HUES48 (cell line): Measurements from ENCODE around the gene ATG14.
"Not testable (repeated sequence)": the region's sequence is repeated elsewhere in the genome, so short reads cannot be mapped to it uniquely, and the experiment has no call there.

Experiments
- H3K27ac ChIP-seq: one replicate; pipeline ENCODE4 v1.7.0; 2013; ENCODE audit warnings: low read depth, low read length, inconsistent platforms
- H3K27me3 ChIP-seq: 2 replicates; pipeline ENCODE4 v1.6.1; 2013; ENCODE audit warnings: mild to moderate bottlenecking, low read length; ENCODE audit not compliant: control insufficient read depth, insufficient read depth
- H3K36me3 ChIP-seq: 2 replicates; pipeline ENCODE4 v1.6.1; 2013; ENCODE audit warnings: low read length; ENCODE audit not compliant: control insufficient read depth, insufficient read depth
- H3K4me1 ChIP-seq: 2 replicates; pipeline ENCODE4 v1.6.1; 2013; ENCODE audit warnings: mild to moderate bottlenecking, low read length; ENCODE audit not compliant: control insufficient read depth, insufficient read depth
- H3K4me3 ChIP-seq: 2 replicates; pipeline ENCODE4 v1.5.1; 2013; ENCODE audit warnings: mild to moderate bottlenecking, low read depth, low read length
- H3K9ac ChIP-seq: 2 replicates; pipeline ENCODE4 v1.6.1; 2013; ENCODE audit warnings: mild to moderate bottlenecking, low read depth, low read length, moderate library complexity
- H3K9me3 ChIP-seq: 2 replicates; pipeline ENCODE4 v1.6.1; 2013; ENCODE audit warnings: low read length; ENCODE audit not compliant: control insufficient read depth, insufficient read depth

The ATG14 gene, protein sequence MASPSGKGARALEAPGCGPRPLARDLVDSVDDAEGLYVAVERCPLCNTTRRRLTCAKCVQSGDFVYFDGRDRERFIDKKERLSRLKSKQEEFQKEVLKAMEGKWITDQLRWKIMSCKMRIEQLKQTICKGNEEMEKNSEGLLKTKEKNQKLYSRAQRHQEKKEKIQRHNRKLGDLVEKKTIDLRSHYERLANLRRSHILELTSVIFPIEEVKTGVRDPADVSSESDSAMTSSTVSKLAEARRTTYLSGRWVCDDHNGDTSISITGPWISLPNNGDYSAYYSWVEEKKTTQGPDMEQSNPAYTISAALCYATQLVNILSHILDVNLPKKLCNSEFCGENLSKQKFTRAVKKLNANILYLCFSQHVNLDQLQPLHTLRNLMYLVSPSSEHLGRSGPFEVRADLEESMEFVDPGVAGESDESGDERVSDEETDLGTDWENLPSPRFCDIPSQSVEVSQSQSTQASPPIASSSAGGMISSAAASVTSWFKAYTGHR

GRCh38 chr14:55411426-55412389 is at the start of gene ATG14:
Gene ATG14, minus strand, starts transcription at chr14:55411830. Its CDS starts 8 bp downstream, at chr14:55411822.
- peak within 1 kb of the TSS; percentile 78 for H3K27ac ChIP-seq
- peak within 1 kb of the TSS; percentile 83 for H3K9ac ChIP-seq
- peaks cover 19% of the 10 kb centered on the region; the same call in 1 of the 2 replicates for H3K4me1 ChIP-seq
- H3K27me3 ChIP-seq = no peaks in the 10 kb centered on the region
- H3K36me3 ChIP-seq = no peaks in the 10 kb centered on the region
- peak within 1 kb of the TSS; percentile 75 for H3K4me3 ChIP-seq
- H3K9me3 ChIP-seq = no peaks in the 10 kb centered on the region

DNA sequence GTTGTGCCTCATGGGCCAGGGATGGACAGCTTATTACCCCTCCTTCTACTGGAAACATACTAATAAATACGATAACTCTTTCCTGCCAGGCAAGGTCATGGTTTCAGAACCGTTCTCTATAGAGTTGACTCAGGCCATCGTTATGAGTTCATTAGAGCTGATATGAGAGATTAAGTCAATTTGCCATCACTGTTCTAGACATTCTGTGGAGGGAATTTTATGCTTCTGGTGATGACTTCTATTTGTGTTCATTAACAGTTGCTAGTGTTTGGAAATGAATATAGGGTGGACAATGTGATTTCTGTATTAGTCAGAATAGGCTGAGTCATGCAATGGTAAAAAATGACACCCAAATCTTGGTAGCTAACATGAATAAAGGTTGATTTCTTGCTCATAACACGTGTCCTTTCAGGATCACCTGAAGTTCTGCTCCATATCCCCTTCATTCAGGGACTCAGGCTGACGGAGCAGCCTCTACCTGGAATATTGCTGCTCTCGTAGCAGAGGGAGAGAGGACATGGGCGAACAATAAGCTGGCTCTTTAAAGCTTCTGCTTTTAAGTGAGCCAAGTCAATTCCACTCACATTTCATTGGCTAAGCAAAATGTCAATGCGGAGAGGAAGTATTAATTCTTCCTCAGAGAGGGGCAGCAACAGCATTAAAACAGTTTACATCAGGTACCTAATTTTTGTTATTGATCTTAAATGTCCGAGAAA is 47.3 kb upstream of the ATG14 start:
- Histone ChIP-seq H3K4me1 (peaks cover 8% of the 10 kb centered on the region), H3K36me3 (no peaks in the 10 kb centered on the region), H3K27me3 (no peaks in the 10 kb centered on the region), H3K4me3 (no peak overlapping the region), H3K9me3 (no peaks in the 10 kb centered on the region; the same call in 1 of the 2 replicates), H3K27ac (no peak overlapping the region), H3K9ac (no peak overlapping the region)

DNA sequence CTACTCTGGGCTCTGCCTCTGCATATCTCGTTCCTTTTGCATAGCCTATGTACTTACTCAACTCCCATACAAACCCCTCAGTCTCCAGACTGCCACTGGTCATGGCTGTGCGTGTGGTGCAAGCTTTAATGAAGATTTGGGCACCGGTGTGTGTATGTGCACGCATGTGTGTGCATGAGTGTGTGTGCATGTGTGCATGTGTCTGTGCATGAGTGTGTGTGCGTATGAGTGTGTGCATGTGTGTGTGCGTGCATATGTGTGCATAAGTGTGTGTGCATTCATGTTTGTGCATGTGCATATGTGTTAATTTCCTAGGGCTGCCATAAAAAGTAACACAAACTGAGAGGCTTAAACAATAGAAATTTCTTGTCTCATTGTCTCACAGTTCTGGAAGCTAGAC is 45.9 kb upstream of the ATG14 start:
- Histone ChIP-seq H3K9me3 (no peaks in the 10 kb centered on the region; the same call in 1 of the 2 replicates), H3K27ac (no peak overlapping the region), H3K4me3 (no peak overlapping the region), H3K27me3 (no peaks in the 10 kb centered on the region), H3K4me1 (peaks cover 13% of the 10 kb centered on the region), H3K36me3 (no peaks in the 10 kb centered on the region), H3K9ac (no peak overlapping the region)

DNA sequence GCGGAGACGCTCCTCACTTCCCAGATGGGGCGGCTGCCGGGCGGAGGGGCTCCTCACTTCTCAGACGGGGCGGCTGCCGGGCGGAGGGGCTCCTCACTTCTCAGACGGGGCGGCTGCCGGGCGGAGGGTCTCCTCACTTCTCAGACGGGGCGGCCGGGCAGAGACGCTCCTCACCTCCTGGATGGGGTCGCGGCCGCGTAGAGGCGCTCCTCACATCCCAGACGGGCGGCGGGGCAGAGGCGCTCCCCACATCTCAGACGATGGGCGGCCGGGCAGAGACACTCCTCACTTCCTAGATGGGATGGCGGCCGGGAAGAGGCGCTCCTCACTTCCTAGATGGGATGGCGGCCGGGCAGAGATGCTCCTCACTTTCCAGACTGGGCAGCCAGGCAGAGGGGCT is 44.8 kb upstream of the ATG14 start:
- not testable (repeated sequence) for H3K36me3 ChIP-seq

GRCh38 chr14:55454264-55455002 is 42.8 kb upstream of the ATG14 start:
- no peaks in the 10 kb centered on the region for H3K36me3 ChIP-seq
- peak overlapping the region; percentile 23 for H3K27ac ChIP-seq
- no peaks in the 10 kb centered on the region for H3K27me3 ChIP-seq
- peaks cover 13% of the 10 kb centered on the region for H3K4me1 ChIP-seq
- no peaks in the 10 kb centered on the region; the same call in 1 of the 2 replicates for H3K9me3 ChIP-seq
- H3K4me3 ChIP-seq = no peak overlapping the region
- no peak overlapping the region for H3K9ac ChIP-seq

More for the DNA sequence above, 44.8 kb upstream of the ATG14 start:
- H3K27ac ChIP-seq, H3K27me3 ChIP-seq, H3K9ac ChIP-seq, H3K4me3 ChIP-seq, H3K9me3 ChIP-seq: not testable (repeated sequence)
- H3K4me1 ChIP-seq = peaks cover 13% of the 10 kb centered on the region

DNA sequence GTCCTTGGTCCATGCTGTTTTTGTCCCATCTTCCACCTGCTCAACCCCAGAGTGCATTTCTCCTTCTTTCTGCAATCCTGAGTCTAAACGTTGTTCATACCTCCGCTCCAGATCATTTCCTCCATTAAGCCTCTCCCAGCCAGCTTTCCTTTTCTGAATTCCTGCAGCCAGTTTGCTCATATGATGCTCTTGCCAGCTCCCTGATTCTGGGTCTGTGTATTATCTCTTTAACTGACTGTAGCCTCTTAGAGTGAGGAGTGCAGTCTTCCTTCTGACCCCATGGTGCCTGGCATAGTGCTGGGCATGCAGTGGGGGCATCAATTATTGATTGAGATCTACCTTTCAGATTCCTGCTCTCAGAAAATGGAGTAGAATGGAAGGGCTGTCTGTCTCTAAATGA is 40.3 kb upstream of the ATG14 start:
- no peak overlapping the region for H3K4me3 ChIP-seq
- H3K9ac ChIP-seq = no peak overlapping the region
- no peaks in the 10 kb centered on the region for H3K9me3 ChIP-seq
- no peak overlapping the region for H3K27ac ChIP-seq
- H3K4me1 ChIP-seq = peaks cover 13% of the 10 kb centered on the region
- H3K27me3 ChIP-seq = no peaks in the 10 kb centered on the region
- no peaks in the 10 kb centered on the region for H3K36me3 ChIP-seq

DNA sequence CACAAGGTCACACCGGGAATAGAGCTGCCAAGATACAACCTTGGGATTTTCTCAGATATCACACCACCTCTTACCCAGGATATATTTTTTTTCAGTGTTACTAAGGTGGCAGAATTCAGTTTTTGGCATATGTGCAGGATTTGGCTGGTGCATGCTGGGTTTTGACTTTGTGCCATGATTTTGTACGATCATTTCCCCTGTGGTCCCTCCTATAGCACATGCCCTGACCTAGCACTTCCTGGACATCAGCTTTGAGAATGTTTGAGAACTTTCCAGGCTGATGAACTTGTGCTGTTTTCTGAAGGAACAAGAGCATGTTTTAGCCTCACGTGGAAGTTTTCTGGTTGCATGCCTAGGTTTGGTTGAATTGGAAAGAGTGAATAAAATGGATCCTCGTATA is 39.8 kb upstream of the ATG14 start:
- no peak overlapping the region for H3K27ac ChIP-seq
- H3K9ac ChIP-seq = no peak overlapping the region

DNA sequence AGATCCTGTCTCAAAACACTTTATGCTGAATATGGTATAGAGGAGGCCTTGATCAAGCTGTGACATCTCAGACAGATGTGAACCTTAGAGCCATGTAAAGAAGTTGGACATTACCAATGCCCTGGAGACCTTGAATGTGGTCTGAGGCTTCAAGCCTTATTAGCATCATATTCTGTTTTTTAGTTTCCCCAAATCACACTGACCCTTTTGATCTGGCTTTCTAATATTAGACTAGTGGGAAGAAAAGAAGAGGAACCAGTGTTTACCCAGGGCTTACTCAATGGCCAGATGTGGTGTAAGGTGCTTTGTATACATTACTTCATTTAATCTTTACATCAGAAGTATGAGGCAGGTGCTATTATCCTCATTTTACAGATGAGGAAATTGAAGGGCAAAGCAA is 39.4 kb upstream of the ATG14 start:
- H3K9ac ChIP-seq = no peak overlapping the region
- H3K27me3 ChIP-seq = no peaks in the 10 kb centered on the region
- no peaks in the 10 kb centered on the region for H3K36me3 ChIP-seq
- no peaks in the 10 kb centered on the region for H3K9me3 ChIP-seq
- no peak overlapping the region for H3K27ac ChIP-seq
- no peak overlapping the region for H3K4me3 ChIP-seq
- H3K4me1 ChIP-seq = peaks cover 21% of the 10 kb centered on the region

More for the DNA sequence above, 39.8 kb upstream of the ATG14 start:
- H3K4me3 ChIP-seq = no peak overlapping the region
- no peaks in the 10 kb centered on the region for H3K27me3 ChIP-seq
- H3K4me1 ChIP-seq = peaks cover 19% of the 10 kb centered on the region
- no peaks in the 10 kb centered on the region for H3K36me3 ChIP-seq
- no peaks in the 10 kb centered on the region for H3K9me3 ChIP-seq

DNA sequence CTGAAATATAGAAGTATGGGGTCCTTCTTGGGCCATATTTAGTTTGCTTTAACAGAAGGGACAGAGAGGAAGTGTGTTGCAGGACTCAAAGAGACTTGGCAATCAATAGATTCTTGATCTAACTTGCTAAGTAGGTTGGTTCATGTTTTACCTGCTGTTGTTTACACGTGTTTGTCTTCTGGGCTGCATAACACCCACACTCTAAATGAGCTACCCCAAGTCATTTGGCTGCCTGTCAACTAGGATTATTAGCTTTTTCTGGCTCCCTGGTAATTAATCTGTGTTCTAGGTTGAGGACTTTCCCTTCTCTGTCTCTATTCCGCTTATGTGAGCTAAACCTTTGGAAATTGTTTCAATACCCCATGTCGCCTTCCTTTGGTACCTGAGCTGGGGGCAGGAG is 38.9 kb upstream of the ATG14 start:
- Histone ChIP-seq H3K27ac (no peak overlapping the region), H3K4me3 (no peak overlapping the region), H3K27me3 (no peaks in the 10 kb centered on the region), H3K36me3 (no peaks in the 10 kb centered on the region), H3K9ac (no peak overlapping the region), H3K9me3 (no peaks in the 10 kb centered on the region), H3K4me1 (peaks cover 21% of the 10 kb centered on the region)

DNA sequence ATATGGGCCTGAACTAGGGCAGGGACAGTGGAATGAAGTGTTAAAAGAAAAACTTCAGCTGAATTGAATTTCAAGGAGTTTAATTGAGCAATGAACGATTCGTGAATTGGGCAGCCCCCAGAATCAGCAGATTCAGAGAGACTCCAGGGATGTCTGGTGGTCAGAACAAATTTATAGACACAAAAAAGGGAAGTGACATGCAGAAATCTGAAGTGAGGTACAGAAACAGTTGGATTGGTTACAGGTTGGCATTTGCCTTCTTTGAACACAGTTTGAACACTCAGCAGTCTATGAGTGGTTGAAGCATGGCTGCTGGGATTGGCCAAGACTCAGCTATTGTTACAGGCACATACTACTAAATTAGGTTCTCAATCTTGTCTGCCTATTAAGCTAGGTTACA is 38.5 kb upstream of the ATG14 start:
- no peak overlapping the region for H3K4me3 ChIP-seq
- H3K27me3 ChIP-seq = no peaks in the 10 kb centered on the region
- no peak overlapping the region for H3K27ac ChIP-seq
- H3K4me1 ChIP-seq = peaks cover 21% of the 10 kb centered on the region
- H3K9me3 ChIP-seq = no peaks in the 10 kb centered on the region
- no peaks in the 10 kb centered on the region for H3K36me3 ChIP-seq
- H3K9ac ChIP-seq = no peak overlapping the region
